GM06990 (cell line): ENCODE data around the gene DDOST.

Experiments used
- DNase-seq: peaks from one replicate; pipeline ENCODE4 v3.0.0-alpha.2; 2011; ENCODE audit not compliant: insufficient read length; ENCODE audit errors: extremely low read depth
- H3K27me3 ChIP-seq: replicated peaks from 2 replicates; pipeline ENCODE4 v1.6.0; 2011; ENCODE audit warnings: low read length; ENCODE audit not compliant: control insufficient read depth, insufficient read depth
- H3K36me3 ChIP-seq: 2 replicates; pipeline ENCODE4 v1.5.1; 2011; ENCODE audit warnings: low read length; ENCODE audit not compliant: control insufficient read depth, insufficient read depth
- H3K4me3 ChIP-seq: replicated peaks from 2 replicates; pipeline ENCODE4 v1.5.1; 2011; ENCODE audit warnings: low read depth, mild to moderate bottlenecking, control low read depth, low read length
- TF ChIP-seq, protein P1 (sequence below): IDR thresholded peaks from 2 replicates; pipeline ENCODE4 v1.5.1; 2011; ENCODE audit warnings: low read length, control low read depth, mild to moderate bottlenecking, inconsistent platforms; ENCODE audit not compliant: insufficient read depth, poor library complexity, severe bottlenecking

The DDOST gene

DNA sequence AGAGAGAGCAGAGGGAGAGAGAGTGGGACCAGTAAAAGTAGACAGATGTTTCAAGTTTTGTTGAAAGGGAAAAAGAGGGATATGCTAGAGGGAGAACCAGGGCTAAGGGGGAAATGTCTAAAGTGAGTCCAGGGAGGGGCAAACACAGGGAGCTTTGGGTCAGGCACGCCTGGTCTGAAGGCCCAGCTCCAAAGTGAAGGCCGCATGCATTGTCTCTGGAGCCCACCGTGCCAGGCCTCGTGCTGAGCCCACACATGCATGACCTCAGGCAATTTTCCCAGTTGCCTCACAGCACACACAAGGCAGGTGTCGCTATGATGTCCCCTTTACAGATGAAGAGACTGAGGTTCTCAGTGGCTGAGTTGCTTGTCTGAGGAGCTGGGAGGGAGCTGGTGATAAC, 40.7 kb upstream of the DDOST start:
- DNase-seq: no peak
- no peaks in the 10 kb centered on the region for H3K36me3 ChIP-seq
- H3K27me3 ChIP-seq: no peaks in the 10 kb centered on the region; the same call in none of the 2 replicates
- no peak overlapping the region for H3K4me3 ChIP-seq
- TF ChIP-seq, protein P1, sequence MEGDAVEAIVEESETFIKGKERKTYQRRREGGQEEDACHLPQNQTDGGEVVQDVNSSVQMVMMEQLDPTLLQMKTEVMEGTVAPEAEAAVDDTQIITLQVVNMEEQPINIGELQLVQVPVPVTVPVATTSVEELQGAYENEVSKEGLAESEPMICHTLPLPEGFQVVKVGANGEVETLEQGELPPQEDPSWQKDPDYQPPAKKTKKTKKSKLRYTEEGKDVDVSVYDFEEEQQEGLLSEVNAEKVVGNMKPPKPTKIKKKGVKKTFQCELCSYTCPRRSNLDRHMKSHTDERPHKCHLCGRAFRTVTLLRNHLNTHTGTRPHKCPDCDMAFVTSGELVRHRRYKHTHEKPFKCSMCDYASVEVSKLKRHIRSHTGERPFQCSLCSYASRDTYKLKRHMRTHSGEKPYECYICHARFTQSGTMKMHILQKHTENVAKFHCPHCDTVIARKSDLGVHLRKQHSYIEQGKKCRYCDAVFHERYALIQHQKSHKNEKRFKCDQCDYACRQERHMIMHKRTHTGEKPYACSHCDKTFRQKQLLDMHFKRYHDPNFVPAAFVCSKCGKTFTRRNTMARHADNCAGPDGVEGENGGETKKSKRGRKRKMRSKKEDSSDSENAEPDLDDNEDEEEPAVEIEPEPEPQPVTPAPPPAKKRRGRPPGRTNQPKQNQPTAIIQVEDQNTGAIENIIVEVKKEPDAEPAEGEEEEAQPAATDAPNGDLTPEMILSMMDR: no peak

DNA sequence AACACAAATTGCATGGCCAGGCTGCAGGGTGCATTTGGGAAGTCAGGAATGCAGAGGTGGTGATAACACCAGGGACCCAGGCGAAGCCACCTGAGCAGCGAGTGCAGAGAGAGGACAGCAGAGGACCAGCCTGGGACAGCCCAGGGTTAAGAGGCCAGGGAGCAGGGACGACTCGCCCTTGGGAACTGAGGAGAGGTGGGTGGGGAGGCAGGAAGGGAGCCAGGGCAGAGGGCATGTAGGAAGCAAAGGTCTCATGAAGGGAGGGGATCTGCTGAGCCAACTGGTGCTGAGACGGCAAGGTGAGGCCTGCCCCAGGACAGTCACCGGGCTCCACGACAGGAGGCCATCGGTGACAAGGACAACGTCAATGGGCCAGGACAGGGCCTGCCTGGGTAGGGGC, 40.3 kb upstream of the DDOST start:
- no peak for DNase-seq
- Histone ChIP-seq H3K4me3 (no peak overlapping the region), H3K27me3 (no peaks in the 10 kb centered on the region; the same call in 1 of the 2 replicates), H3K36me3 (no peaks in the 10 kb centered on the region)
- TF ChIP-seq, protein P1: no peak

DNA sequence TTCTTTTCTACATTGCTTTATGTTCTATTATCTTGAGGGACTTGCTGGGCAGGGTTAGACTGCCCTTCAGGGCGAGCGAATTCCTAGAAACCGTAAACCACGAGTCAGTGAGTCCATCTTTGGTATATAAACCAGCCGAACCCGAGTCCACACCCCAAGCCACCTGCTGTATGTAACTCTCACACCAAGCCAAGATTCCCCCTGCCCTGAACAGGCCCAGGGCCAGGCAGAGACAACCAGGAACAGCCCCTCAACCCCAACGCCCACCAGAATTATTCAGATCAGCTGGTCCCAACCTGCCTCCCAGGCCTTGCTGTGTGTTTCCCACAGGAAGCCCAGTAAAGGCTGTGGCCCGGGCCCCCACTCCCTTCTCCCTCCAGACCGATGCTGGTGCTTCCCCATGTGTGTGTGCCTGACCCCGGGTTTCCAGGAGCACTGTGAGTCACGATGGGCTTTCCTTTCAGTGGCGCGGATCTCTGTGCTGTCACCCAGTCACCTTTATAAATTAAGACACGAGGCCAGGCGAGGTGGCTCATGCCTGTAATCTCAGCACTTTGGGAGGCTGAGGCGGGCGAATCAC, 39.6 kb upstream of the DDOST start:
- no peaks in the 10 kb centered on the region for H3K36me3 ChIP-seq
- H3K4me3 ChIP-seq: no peak overlapping the region
- no peaks in the 10 kb centered on the region; the same call in 1 of the 2 replicates for H3K27me3 ChIP-seq
- no peak for DNase-seq
- TF ChIP-seq, protein P1: no peak

DNA sequence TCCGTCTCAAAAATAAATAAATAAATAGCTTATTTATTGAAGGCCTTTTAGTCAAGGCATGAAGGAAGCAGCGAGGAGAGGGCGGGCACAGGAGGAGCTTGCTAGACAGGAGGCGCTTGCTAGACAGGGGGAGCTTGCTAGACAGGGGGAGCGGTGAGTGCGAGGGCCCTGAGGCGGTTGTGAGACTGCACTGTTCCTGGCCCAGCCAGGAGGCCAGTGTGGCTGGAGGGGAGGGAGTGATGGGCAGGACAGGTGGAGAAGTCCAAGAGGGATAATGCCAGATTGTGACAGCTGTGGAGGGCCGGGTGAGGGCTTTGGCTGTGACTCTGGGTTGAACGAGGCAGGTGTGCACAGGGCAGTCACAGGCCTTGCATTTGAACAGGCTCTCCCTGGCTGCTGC, 38.4 kb upstream of the DDOST start:
- Histone ChIP-seq H3K4me3 (no peak overlapping the region), H3K36me3 (no peaks in the 10 kb centered on the region), H3K27me3 (no peaks in the 10 kb centered on the region; the same call in 1 of the 2 replicates)
- TF ChIP-seq, protein P1: no peak
- DNase-seq: no peak

DNA sequence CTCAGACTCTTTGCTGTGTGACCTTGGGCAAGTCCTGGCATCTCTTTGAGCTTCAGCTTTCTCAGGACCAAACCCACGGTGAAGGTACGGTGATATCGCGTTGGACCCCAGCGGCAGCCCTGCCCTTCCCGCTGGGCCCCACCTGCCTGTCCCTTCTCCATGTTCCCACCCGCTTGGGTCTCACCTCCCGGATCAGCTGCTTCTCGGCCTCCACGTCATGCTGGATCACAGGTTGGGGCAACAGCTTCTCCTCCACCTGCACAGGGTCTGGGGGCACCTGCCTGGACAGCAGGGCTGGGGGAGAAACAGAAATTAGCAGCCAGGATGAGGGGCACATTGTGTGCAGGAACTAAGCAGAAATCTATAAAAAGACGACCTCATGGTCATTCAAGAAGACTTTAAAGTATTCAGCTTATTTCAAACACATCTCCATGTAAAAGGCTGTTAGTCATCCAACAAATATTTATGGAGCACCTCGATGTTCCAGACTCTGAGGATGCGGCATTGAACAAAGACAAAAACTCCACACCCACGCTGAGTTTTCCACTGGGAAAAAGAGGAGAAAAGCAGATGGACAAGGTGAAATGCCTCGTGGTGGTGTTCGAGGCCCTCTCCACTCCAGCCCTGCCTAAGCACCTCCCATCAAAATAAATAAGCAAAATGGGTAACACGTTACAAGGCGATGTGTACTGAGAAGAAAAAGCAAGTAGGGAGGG, 37.2 kb upstream of the DDOST start:
- Histone ChIP-seq H3K36me3 (no peaks in the 10 kb centered on the region), H3K4me3 (no peak overlapping the region), H3K27me3 (no peaks in the 10 kb centered on the region; the same call in 1 of the 2 replicates)
- TF ChIP-seq, protein P1: no peak
- no peak for DNase-seq
